GF-D8 (cell line): ENCODE measurements around the gene KCNQ5.
"Not testable (repeated sequence)": the region's sequence is repeated elsewhere in the genome, so short reads cannot be mapped to it uniquely, and the experiment has no call there.

ENCODE experiments used
- DNase-seq: peaks from one replicate; lab custom pipeline; 2025; lab: John Stamatoyannopoulos, UW

The KCNQ5 gene

DNA sequence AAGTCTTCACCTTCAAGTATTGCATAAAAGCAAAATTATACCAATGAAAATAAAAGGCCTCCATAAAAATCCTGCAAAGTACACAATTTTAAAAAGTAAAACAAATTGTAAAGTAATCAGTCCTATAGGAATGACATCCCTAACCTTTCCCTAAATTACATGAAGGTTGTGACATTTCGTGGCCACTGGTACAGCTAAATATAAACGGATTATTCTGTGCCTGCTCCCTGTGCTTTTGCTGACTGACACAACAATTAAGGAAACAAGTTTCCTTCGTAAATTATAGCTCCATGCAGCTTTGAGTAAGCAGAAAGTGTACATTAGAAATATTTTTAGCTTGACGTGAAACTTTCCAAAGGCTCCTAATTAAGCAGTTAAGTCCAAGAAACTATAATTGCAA lies 222.8 kb downstream of the KCNQ5 start:
- no peak for DNase-seq

DNA sequence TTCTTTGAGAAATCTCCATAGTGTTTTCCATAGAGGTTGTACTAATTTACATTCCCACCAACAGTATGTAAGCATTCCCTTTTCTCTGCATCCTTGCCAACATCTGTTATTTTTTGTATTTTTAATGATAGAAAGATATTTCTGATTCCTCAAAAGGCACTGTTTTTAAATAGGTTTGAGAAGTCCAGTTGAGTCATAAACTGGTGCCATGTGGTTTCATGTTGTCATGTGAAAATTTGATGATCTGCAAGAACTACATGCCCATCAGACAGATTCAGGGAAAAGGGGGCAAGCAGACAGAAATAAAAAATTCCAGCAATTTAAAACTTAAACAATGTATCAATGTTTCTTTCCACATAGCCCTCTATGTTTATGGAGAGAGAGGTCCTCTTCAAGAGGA lies 227.5 kb downstream of the KCNQ5 start:
- DNase-seq: no peak

DNA sequence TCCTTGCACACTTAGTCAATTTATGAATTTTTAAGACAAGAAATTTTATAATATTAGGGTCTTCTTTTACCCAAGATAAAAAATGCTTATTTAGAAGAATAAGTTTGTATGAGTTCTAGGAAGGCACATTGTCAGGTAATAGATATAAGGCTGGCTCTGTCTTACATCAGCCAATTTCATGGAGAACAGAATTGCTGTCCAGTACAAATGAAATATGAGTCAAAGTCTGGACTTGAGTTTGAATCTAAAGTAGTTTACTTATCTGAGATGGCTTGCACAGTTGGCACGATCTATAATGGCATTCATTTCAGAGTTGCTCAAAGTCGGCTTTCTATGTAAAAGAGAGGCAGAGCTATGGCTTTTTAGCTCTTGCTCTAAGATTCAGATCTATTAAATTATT lies 228.2 kb downstream of the KCNQ5 start:
- no peak for DNase-seq

DNA sequence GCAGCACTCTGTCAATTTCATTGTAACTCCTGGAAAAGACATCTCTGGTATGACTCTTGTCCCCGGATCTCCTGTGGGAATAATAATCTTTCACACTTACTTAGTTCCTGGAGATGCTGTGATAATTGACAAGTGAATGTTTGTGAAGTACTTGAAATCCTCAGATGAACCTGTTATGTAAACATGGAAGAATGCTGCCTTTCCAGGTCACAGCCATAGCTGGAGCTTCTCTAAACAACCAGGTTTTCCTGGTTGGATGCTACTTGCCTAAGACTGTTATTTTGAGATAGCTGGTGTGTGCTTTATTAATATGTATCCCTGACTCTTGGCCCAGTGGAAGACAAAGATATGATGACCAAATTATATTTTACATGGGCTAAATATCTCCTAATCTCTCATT lies 228.6 kb downstream of the KCNQ5 start:
- no peak for DNase-seq

DNA sequence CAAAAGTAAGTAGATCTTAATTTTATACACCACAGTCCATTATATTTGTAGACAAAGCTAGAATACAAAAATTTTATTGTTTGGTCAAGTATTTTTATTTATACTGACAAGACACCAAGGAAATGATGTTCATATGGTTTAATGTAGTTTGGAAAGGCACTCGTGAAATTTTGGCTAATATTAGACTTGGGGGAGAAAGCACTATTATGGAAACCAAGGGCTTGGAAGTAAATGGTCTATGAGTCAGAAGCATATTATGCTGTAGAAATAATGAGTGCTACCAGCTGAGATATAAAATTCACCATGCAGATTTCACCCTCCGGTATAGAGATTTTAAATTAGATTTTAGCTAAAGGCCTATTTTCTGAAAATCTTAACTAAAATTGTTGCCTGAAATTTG lies 233.6 kb downstream of the KCNQ5 start:
- no peak for DNase-seq

DNA sequence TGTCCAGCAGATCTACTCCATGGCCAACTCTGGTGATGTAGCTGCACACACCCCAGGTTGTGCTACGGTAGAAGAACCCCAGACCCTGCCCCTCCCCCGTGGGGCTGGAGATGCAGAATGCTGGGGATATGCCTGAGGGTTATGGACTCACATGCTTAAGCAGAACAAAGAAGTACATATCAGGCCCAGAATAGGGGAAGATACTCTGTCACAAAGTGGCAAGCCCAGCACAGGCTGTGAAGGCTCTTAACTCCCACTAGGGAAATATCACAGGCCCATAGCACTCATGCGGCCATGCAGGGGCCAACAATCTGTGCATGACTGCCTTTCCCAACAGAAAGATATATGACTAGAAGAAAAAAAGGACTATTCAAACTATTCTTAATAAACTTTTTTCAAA lies 234.9 kb downstream of the KCNQ5 start:
- no peak for DNase-seq

DNA sequence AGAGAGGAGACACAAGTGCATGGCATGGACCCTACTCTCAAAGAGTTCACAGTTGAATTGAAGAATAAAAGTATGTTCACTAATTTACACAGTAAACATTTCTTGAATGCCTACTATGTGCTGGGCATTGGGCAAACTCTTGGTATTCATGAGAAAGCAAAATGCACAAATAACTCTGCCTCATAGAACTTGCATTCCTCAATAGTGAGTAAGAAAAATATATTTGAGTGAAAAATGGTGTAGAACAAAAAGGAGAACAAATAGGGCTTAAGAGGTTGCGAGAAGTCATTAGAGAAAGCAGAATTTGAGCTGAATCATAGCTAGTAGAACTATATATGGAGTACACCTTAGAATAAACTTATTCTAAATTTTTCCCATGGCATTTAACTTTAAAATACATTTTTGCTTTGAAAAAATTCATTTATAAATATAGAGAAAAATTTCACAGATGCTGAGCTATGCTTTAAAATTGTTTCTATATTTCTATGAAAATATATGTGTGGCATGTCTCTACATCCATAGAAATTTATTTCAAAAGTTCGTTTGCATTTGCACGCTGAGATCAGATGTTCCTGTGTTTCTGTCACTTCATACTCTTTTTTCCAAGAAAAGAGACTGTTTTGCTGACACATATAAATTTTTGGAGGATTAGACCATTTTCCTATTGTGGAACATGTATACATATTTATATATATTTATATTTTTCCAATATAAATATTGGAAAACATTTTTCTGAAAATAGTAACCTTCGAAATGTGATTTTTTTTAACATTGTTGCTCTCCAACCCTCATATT lies 236.1 kb downstream of the KCNQ5 start:
- no peak for DNase-seq

DNA sequence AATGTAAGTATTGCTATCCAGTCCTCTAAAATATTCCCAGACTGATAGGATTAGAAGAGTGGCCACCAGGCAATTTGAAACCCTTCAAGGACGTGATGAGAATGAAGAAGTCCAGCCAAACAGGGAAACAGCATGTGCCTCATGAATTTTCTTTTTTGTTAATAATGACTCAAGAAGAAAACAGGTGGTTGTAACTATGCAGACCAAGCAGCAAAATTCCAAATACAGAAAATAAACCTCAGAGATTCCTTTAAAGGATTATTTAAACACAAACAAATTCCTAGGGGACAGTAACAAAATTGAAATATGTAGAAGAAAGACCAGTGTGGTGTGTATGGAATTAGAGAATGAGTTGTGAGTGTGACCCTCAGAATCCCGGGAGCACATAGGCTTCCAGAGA lies 239.2 kb downstream of the KCNQ5 start:
- DNase-seq: no peak

DNA sequence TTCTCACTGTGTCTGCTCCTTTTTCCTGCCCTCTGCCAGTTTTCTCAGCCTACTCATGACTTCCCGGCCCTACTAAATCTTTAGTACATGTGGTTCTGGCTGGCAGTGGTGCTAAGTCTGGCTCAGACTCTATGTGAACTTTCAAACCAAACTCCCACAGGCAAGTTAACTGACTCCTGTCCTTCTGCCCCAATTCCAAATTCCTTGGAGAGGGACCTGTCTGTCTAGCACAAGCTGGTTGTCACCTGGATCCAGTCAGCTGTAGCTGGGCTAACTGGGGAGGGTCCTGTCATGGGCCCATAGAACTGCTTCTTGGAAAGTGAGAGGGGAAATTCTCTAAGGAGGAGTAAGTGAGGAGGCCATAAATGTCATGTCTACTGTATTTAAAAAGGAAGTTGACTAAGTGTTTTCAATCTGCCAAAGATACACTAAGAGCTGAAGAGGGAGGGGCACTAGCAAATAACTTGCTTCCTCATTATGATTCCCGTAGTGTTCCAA lies 240.1 kb downstream of the KCNQ5 start:
- peak; percentile 56 for DNase-seq

DNA sequence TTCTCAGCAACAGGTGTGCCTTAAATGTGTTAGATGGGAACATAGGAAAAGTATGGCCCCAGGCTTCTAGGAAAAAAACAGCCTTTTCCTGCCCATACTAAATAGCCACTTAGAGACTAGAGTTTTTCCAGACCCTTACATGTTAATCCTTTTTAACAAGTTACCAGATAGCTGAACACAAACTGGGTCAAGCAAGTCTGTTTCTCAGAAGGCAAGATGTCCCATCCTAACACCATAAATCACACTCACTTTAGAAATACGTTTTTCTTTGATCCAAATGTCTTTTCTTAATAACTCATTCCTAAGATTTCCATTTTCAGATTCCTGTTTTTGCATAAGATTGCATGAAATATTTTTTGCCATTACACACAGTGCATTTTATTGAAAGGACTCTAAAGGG lies 241.3 kb downstream of the KCNQ5 start:
- DNase-seq: no peak

DNA sequence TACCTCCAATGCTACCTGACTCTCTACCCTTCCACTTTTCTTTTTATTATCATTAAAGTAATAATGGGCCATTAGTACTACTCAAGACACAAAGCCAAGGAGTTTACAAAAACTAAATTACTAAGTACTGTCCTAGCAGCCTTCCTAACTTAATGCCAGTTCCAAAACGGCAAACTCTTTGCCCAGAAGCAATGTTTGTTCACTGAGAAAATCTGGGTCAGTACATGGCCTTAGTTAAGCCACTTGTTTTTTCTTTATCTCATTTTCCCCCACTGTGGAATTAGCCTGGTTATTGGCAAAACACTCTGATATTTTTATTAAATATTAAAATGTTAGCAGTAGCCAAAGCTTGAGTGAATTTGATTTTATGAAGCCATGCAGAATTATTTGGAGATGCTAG lies 242.4 kb downstream of the KCNQ5 start:
- no peak for DNase-seq

DNA sequence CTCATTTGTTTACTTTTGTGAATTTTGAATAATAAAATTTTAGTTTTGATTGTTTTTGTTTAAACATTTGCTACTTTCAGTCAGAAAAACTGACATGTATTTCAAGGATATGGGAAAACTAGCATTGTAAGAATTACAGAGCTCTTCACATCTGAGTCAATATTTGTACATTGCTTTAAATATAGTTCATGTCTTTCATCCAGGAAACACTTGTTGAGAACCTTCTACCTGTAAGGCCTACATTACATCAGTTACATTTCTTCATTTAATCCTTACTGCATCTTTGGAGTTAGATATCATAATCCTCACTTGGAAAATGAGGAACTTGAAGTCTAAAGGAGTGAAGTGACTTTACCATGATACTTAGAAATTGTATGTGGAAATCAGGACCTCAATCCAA lies 242.9 kb downstream of the KCNQ5 start:
- peak; percentile 29 for DNase-seq

DNA sequence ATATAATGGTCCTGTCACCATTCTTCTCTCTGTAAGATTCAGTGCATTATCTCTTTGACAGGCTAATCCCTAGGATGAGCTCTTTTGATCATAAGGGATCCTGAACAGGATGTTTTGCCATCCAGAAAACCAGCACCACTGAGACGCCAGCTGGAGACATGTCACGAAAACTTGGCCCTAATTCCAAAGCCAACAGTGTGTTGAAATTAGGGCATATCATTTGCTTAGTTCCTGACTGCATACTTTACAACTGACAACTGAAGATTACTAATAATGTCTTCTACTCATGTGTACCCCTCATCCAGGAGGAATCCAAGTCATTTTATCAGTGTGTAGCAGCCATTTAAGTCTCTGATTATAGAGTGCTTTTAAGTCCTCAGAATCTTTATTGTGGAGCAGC lies 243.6 kb downstream of the KCNQ5 start:
- DNase-seq: no peak

DNA sequence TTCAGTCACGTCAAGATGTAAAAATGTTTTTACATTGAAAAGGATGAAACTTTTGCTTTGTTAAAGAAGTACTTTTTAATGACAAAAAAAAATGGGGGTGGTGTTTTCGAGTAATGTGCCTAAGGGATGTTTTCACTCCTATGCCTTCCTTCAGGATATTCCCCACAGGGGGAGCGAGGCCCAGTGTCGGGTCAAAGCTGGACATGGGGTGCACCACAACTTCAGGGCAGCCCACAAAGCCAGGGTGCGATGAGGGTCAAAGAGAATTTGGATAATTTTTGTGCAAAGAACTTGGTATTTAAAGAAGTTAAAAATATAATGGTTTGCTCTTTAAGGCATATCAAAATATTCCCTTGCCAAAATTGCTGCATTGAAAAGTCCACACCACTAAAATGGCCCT lies 247.8 kb downstream of the KCNQ5 start:
- DNase-seq: no peak

DNA sequence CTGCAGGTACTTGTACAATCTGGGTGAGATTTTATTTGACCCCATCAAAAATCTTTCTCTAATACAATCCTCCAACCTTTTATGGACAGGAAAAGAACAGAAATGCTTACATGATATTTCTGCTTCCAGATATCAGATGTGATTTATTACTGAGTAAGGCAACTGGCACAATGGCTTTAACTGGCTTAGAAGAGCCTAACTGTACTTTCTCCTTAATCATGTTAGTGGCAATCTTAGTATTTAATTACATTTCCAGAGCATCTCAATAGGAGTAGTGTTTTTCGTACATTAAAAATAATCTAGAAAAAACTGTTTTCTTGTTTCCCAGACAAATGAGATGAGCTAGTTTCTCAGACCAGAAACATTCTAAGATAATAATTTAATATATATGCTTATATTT lies 251.6 kb downstream of the KCNQ5 start:
- DNase-seq: no peak

DNA sequence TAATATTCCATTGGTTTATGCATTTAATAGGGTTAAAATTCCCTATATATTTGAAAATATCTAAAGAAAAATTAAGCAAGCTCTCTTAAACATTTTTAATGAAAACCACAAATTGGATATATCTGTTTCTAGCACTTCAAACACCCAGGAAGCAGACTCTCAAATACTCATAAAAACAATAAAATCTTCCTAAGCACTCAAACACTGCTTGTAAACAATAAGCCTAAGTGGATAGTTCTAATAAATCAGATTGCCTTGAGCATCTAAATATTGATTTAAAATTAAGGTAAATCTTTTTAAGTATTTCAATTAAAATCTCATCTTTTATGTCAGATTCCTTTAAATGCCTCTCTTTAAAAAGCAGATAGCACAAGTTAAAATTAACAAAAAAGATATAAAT lies 254.4 kb downstream of the KCNQ5 start:
- no peak for DNase-seq

DNA sequence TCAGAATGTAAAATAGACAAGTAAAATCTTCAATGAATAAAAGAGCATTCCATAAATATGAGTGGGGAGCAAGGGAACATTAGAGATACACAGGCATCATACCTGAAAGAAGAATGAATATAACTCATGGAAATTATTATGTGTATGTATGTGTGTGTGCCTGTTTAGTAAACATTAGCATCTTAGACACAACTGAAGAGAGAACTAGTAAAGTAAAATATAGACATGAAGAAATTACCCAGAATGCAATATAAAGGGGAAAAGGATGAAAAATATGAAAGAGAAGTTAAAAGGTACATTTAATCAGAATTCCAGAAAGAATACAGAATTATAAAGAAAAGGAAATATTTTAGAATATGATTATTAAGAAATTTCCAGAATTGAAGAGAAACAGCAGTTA lies 264.3 kb downstream of the KCNQ5 start:
- no peak for DNase-seq

DNA sequence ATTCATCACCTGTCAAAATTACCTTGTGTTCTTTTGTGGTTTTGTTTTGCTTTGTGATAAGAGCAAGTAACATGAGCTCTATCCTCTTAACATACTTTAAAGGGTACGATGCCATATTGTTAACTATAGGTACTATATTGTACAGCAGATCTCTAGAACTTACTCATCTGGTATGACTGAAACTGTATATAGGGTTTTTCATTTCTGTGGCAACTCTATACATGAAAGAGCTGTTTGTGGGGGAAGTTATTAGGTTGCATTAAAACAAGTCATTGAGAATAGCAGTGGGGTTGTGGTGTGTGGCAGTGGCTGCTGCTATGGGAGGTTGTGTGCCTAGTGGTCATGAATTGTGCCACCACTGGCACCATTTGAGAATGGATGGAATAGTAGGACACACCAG lies 268.4 kb downstream of the KCNQ5 start:
- no peak for DNase-seq

DNA sequence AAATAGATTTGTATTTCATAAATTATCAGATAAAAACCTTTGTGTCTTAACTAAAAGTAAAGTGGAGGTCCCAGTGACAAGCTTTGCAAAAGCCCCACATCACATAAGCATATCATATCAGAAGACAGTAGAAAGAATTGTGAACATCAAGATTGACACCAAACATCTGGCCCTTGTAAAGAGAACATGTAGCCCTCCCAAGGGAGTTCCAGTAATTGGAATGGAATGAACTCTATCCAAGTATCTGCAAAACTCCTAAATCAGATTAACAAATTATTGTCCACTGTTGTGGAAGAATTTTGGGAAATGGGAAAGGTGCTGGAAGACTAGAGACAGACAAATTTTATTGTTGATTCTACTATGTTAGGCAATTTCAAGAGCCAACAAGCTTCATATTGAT lies 268.8 kb downstream of the KCNQ5 start:
- no peak for DNase-seq

DNA sequence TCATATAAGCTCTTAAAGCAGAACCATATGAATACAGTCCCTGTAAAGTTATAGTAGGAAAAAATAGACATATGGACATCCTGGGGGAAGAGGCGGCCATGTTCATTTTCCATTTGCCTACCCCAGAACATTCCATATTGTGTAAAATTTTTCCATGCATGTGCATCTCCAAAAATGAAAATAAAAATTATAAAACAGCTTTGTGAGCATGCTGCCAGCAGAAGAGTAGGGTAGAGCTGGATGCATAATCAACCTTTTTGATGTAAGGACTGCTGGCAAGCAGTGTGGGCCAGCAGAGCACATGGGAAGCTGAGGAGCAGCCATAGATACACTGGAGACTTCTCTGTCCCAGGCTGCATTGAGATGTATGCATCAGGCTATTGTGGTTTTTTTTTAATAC lies 271.0 kb downstream of the KCNQ5 start:
- no peak for DNase-seq

DNA sequence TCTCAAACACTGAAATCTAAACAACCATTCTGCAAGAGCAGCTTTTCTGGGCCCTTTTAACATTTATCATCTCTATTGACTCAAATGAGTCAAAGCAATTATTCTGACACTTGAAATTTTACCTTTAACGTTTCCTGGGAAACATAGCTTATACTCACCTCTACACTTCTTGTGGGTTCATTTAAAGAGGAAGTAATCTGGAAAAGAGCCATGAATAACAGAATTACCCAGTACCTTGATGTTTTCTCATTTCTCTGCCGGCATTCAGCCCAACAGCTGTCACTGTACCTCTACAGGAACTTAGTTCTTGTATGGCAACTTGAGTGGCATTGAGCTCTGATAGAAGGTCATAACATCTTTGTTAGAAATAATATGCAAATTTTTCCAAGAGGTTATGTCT lies 272.2 kb downstream of the KCNQ5 start:
- no peak for DNase-seq

DNA sequence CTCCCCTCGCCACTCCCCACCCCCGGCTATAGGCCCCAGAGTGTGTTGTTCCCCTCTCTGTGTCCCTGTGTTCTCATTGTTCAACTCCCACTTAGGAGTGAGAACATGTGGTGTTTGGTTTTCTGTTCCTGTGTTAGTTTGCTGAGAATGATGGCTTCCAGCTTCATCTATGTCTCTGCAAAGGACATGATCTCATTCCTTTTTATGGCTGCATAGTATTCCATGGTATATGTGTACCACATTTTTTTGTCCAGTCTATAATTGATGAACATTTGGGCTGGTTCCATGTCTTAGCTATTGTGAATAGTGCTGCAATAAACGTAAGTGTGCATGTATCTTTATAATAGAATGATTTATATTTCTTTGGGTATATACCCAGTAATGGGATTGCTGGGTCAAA lies 276.4 kb downstream of the KCNQ5 start:
- DNase-seq: not testable (repeated sequence)

DNA sequence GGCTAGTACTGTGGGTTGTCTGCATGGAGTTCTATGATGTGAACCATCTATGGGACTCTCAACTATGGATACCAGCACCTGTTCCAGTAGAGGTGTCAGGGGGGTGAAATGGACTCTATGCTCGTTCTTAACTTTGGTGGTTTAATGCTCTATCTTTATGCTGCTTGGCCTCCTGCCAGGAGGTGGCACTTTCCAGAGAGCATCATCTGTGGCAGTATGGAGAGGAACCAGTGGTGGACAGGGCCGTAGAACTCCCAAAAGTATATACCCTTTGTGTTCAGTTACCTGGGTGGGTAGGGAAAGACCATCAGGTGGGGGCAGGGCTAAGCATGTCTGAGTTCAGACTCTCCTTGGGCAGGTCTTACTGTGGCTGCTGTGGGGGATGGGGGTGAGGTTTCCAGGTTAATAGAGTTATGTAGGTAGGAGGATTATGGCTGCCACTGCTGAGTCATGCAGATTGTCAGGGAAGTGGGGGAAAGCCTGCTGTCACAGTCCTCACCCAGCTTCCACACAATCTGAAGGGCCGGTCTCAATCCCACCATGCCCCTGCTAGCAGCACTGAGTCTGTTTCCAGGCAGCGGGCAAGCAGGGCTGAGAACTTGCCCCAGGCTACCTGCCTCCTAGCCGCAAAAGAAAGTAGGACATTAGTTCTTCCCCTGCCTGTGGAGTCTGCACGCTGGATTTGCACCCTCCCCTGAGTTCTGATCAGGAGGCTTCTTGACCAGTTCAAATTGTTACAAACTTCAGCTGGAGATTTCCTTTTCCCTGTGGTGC lies 284.0 kb downstream of the KCNQ5 start:
- DNase-seq: no peak
